Colon (tissue), 2 donors: ENCODE measurements around the gene QSOX2.

Experiments used
- FAIRE-seq: peaks from 2 replicates; lab custom pipeline; 2012; peaks lifted over from hg19 to GRCh38; lab: Jason Lieb, UNC
- donor health status: control.
- donor health status: control.

The QSOX2 gene

DNA sequence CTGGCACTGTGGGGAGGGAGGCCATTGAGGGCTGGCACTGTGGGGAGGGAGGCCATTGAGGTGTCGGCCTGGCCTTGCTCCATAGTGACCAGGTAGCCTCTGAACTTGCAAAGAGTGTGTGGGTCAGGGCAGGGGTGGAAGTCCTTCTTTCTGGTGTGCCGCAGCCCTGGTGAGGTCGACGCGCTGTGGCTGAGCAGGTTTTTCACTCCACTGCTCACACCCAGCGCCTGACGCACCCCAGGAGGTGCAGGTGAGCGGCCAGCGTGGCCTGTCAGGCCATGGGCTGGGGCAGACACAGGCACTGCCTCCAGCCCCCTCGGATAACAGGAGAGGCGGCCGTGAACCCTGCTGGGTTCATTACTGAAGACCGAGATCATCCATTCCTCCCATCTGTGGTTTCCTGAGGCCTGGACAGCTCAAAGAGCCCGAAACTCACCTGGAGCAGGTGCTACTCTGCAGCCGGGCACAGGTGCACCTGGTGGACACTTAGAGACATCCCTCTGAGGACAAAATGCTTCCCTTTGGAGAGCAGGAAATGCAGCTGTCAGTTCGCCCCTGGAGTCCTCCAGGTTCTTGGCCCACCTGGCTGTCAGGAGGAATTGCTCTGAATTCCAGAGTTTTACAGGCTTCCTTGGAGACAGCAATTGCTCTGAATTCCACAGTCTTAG is 73.1 kb downstream of the QSOX2 start:
- FAIRE-seq = no peak

GRCh38 chr9:136171801-136172411 is 73.7 kb downstream of the QSOX2 start:
- FAIRE-seq = no peak

- no peak for FAIRE-seq
Observed at GRCh38 chr9:136171009-136171800, 74.4 kb downstream of the QSOX2 start.

DNA sequence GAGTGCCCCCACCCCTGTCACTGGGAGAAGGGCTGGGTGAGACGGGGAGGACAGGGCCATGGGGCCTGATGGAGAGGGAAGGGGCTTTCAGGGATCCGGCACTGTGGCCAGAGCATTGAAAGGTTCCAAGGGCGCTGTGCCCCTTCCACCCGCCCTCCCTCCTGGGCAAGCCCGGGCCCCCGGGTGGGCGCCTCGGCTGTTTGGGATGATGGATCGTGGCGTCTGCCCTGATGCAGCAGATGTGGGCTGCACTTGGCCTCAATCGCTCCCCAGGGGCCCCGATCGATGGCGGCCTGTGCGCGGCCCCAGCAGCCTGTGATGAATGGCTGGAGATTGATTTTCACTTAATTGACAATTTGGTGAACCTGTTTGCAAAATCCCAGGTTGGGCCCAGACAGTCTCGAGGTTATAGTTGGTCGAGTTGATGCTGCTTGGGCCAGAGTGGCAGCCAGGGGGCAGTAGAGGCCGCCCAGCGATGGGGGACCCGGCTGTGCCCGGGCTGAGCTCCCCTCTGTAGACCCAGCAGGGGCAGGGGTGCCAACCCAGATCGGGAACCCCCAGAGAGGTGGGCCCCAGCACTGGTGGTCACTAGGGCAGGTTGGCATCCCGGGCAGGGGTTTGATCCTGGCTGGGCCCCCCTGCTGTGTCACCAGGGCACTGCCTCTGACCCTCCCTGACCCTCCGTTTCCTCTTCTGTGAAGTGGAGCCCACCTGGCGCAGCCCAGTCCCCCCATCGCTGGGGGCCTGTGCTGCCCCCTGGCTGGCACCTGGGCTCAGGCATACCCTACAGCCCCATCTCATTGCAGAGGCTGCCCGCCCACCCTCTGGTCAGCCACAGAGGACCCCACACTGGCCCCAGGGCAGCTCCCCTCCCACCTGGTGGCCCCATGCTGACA is 75.4 kb downstream of the QSOX2 start:
- no peak for FAIRE-seq

GRCh38 chr9:136169495-136169894 is 76.1 kb downstream of the QSOX2 start:
- FAIRE-seq = no peak

- no peak for FAIRE-seq
Observed at GRCh38 chr9:136163248-136163850, 82.3 kb downstream of the QSOX2 start.

GRCh38 chr9:136160995-136161610 is 84.5 kb downstream of the QSOX2 start:
- no peak for FAIRE-seq

DNA sequence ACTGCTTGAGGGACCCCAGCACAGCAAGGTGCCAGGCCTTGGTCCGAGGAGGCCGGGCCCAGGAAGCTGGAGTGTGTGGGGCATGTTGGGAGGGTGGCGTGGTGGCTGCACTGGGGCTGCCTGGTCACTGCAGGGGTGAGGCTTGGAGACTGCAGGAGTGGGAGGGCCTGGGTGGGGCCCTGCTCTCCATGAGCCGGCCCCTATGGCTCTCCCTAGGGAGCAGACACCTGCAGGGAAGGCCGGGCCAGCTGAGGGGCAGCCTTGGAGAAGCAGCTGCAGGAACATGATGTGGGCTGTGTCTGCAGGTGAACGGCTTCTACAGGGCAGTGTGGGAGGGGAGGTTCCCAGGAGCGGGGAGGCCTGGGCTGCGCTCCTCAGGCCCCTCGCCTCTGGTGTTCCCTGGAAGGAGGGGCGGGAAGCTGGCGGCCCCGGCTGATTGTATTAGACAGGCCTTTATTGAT is 85.2 kb downstream of the QSOX2 start:
- FAIRE-seq = no peak

- no peak for FAIRE-seq
Observed at GRCh38 chr9:136159851-136160250, 85.8 kb downstream of the QSOX2 start.

DNA sequence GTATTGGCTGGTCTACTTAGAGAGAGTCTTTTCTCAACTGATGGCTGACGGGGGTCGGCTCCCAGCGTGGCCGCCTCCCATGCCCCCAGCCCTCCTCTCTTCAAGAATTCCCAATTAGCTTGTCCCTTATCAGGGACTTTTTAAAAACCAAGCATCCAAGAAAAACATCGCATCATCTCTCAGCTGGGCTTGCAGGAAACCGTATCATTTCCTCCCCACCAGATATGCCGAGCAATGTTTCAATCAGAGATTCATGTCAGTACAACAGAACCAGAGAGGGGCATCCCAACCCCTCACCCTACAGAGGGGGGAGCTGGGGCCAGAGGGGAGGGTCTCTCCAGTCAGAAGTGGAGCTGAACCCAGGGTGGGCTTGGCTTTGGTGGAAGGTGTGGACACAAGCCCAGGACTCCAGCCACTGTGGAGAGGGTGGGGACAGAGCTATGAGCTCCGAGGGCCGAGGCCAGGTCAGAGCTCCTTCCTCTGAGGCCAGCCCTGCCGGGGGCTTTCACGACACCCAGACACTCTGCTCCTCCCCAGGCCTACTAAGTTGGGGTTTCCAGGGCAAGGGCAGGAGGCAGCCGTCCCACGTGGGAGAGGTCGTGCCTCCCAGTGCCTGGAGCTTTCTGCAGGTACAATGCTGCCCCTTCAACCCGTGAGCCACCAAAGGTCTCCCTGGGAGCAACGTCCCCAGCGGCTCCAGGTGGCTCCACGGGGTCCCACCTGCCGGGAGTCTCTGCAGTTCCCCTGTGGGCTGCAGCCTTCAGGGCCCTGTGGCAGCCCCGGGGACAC is 87.9 kb downstream of the QSOX2 start:
- FAIRE-seq = no peak
